ENCODE results near the gene FGGY.

DNA sequence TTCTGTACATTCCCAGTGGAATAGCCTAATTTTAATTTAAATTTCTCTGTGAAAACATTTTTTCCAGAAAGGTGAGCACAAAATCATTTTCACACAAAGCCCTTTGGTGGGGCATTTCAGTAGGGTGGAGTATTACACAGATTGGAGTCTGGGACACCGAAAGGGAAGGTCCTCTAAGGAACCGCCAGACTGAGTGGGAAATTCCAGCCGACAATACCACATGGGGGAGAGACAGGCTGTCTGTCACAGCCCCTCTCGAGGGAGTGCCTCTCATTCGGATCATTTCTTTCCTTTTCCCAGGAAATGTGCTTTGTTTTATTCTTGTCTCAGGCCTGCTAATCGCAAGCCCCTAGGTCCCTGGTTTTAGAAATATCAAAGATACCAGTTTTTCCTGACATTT, 367.3 kb downstream of the FGGY start:
- TF ChIP-seq, protein P1, sequence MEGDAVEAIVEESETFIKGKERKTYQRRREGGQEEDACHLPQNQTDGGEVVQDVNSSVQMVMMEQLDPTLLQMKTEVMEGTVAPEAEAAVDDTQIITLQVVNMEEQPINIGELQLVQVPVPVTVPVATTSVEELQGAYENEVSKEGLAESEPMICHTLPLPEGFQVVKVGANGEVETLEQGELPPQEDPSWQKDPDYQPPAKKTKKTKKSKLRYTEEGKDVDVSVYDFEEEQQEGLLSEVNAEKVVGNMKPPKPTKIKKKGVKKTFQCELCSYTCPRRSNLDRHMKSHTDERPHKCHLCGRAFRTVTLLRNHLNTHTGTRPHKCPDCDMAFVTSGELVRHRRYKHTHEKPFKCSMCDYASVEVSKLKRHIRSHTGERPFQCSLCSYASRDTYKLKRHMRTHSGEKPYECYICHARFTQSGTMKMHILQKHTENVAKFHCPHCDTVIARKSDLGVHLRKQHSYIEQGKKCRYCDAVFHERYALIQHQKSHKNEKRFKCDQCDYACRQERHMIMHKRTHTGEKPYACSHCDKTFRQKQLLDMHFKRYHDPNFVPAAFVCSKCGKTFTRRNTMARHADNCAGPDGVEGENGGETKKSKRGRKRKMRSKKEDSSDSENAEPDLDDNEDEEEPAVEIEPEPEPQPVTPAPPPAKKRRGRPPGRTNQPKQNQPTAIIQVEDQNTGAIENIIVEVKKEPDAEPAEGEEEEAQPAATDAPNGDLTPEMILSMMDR (conservative IDR thresholded peaks at IDR 0.05 in 1 of 2, IDR thresholded peaks at IDR 0.05 in 1 of 2; ENCODE audit: extremely low read depth in 1 of 2, insufficient read depth in 1 of 2, low read depth in 1 of 2, low read length in 2 of 2), result no peak
- TF ChIP-seq EZH2 (IDR thresholded peaks at IDR 0.05; ENCODE audit: borderline replicate concordance, low read length), result no peak
